GM12872 (cell line): ENCODE results near the gene DARS1.

ENCODE experiments used
- TF ChIP-seq, protein P1 (sequence below): IDR thresholded peaks from 3 replicates; pipeline ENCODE4 v1.5.1; 2011; ENCODE audit warnings: low read depth, mild to moderate bottlenecking, low read length, moderate library complexity; ENCODE audit not compliant: insufficient read depth

The DARS1 gene

DNA sequence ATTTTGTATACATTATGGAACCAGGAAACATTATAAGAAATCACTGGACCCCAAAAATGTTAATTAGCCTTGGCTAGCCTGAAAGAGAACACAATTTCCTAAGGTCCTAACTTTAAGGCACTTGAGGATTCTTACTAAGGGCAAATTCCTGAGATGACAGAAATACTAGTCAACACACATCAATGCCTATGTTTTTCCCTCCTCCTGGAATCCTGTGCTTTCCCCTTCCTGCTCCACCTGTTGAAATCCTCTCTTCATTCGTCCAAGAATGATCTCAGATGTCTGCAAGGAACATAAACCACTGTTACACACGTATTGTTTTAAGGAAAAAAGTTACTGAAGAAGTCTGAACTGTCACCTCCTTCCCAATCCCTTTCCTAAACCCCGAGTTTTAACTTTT lies 21.2 kb upstream of the DARS1 start:
- TF ChIP-seq, protein P1, sequence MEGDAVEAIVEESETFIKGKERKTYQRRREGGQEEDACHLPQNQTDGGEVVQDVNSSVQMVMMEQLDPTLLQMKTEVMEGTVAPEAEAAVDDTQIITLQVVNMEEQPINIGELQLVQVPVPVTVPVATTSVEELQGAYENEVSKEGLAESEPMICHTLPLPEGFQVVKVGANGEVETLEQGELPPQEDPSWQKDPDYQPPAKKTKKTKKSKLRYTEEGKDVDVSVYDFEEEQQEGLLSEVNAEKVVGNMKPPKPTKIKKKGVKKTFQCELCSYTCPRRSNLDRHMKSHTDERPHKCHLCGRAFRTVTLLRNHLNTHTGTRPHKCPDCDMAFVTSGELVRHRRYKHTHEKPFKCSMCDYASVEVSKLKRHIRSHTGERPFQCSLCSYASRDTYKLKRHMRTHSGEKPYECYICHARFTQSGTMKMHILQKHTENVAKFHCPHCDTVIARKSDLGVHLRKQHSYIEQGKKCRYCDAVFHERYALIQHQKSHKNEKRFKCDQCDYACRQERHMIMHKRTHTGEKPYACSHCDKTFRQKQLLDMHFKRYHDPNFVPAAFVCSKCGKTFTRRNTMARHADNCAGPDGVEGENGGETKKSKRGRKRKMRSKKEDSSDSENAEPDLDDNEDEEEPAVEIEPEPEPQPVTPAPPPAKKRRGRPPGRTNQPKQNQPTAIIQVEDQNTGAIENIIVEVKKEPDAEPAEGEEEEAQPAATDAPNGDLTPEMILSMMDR, result no peak

DNA sequence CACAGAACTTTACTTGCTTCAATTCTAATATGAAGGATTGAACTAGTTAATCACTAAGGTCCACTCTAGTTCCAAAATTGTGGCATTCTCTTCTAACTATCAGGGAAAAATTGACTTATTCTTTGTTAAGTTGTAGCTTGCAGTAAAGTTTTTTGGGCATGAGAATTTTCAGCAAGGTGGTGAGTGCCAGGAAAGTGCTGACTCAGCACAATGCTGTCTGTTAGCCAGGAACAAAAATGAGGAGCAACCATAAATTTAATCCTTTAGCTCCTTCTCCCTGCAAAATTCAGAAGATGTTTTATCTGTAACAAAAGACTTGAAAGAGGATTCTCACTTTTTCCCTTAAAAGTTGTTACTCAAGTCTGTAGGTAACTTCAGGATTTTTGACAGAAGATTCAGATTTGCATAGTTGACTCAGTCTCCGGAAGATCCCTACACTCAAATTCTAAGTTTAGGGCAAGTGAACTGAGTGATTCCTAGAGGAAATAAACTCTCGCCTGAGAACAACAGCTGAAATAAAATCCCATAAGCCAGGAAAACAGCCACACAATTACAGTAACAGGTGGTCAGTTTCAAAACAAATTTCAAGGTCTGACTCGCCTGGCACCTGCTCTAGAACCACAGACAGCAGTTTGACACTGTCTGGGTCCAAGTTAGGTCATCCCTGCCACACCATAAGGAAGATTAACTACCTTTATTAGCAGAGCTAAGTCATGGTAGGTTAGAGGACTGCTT lies 20.2 kb upstream of the DARS1 start:
- TF ChIP-seq, protein P1, result no peak

DNA sequence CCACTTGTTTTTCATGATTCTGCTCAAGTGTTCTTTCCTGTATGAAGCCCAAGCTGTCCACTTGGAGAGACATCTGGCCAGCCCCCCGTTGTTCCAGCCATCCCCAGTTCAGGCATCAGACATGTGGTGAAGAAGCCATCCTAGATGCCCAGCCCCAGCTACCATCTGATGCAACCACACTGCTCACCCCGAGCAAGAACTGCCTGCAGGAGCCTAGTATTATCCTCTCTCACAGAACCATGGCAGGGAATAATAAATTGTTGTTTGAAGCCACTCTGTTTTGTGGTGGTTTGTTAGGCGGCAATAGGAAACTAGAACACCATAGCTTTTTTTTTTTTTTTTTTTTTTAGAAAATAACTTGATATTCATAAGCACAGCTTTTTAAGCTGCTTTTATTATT lies 19.5 kb upstream of the DARS1 start:
- TF ChIP-seq, protein P1, result no peak

DNA sequence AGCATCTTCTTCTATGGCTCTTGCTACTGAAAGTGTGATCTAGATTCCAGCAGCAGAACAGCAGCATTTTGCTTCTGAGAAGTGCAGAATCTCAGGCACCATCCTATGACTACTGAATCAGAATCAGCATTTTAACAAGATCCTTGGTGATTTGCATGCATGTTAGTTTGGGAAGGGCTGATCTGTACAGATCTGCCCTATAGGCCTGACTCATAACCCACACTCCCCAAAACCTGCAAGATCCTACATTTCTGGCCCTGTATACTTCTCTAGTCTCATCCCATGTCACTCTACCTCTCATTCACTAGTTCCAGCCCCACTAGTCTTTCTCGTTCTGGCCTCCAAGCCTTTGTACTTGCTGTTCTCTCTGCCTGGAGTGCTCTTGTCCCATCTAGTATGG lies 15.7 kb upstream of the DARS1 start:
- TF ChIP-seq, protein P1, result no peak

DNA sequence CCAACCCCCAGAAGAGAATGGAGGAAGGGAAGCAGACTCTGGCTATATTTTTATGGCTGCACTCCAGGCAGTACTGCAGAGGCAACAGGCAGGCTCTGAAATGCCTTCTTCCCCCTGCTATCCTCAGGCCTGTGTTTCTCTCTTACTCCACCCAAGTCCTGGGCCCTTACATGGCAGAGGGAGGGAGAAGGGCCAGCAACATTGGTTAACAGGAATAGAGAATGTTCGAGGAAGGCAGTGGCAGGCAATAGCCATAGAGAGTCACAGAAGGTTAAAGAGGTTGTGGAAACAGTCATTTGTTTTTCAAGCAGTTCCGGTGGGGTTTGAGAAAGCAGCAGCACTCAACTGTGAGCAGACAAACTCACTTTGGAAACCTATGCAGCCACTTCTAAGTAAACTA lies 15.1 kb upstream of the DARS1 start:
- TF ChIP-seq, protein P1, result no peak

DNA sequence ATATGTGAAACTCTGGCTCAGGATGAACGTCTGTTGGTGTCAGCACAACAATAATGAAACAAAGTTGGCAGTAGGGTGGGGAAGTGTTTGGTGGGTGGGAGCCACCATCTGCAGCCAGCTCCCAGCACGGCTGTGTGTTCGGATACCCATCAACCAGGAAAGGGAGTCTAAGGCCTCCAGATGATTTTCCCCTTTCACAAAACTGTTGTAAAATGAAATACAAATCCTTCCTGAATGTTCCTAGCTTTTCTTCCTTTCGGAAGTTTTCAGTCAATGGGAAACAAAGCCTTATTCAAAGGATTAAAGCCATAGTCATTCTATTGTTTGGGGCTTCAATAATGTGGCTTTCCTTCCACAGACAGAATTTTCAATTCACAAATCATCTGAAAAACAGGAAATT lies 14.5 kb upstream of the DARS1 start:
- TF ChIP-seq, protein P1, result no peak

DNA sequence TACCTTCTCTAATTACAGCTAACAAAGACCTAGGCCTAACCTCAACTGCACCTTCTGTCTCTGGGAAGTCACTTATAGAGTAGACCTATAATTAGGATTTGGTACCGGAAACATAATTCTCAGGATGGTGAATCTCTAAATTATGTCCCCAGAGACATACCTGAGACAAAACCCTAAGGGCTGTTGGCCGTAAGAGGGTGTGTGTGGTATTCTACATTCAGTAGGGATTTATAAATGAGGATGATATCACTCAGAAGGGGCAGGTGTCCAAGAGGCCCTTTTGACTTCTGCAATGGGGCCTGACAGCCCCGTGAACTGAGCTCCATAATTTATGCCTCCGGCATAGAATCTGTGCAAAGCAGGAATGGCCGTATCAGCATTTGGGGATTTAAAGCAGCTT lies 13.5 kb upstream of the DARS1 start:
- TF ChIP-seq, protein P1, result no peak
